IMR-90 (cell line): Measurements from ENCODE around the gene LINGO1. TPM values are rescaled to one million over a fixed set of nuclear protein-coding genes. Genes with fewer than 3 reads are reported as not detected.

Source experiments
- ATAC-seq: fragments of 200-7000 bp; cut with Tn5 transposase; 2 replicates; pipeline ENCODE4 v1.9.1; 2020; ENCODE audit warnings: low read depth, mild to moderate bottlenecking, moderate library complexity
- BruUV-seq: library from RNA; stranded (reverse); fragments of 400-500 nt; replicated peaks from 2 replicates; lab custom pipeline; 2021; lab: Mats Ljungman, UMichigan
- CTCF ChIA-PET: fragments of 300-600 bp; formaldehyde crosslinking; extraction: SDS; loops from one replicate; lab custom pipeline; 2021; ENCODE audit warnings: antibody characterized with exemption; lab: Yijun Ruan, JAX
- POLR2A ChIA-PET: fragments of 300-600 bp; sonication (Branson Sonifier 250); formaldehyde crosslinking; loops from one replicate; lab custom pipeline; 2022; ENCODE audit warnings: antibody characterized with exemption; ENCODE audit not compliant: unreplicated experiment; lab: Charles Lee
- DNase-seq: peaks from one replicate; pipeline ENCODE4 v3.0.0; 2013
- H2AFZ ChIP-seq: replicated peaks from 2 replicates; pipeline ENCODE3; 2013; ENCODE audit warnings: low read length, mild to moderate bottlenecking; ENCODE audit not compliant: poor library complexity
- H2AK5ac ChIP-seq: 2 replicates; pipeline ENCODE4 v1.6.1; 2013; ENCODE audit warnings: low read depth, low read length, inconsistent platforms
- H2AK9ac ChIP-seq: replicated peaks from 2 replicates; pipeline ENCODE3; 2013; ENCODE audit warnings: mild to moderate bottlenecking, low read depth, low read length, moderate library complexity; ENCODE audit not compliant: poor library complexity
- H2BK120ac ChIP-seq: 2 replicates; pipeline ENCODE4 v1.6.1; 2013; ENCODE audit warnings: low read depth, low read length, inconsistent platforms
- H2BK15ac ChIP-seq: 3 replicates; pipeline ENCODE4 v1.6.1; 2013; ENCODE audit warnings: low read depth, low read length, inconsistent platforms
- H2BK20ac ChIP-seq: 2 replicates; pipeline ENCODE4 v1.6.1; 2013; ENCODE audit warnings: low read depth, mild to moderate bottlenecking, inconsistent platforms, low read length, moderate library complexity
- H2BK5ac ChIP-seq: 2 replicates; pipeline ENCODE4 v1.6.1; 2013; ENCODE audit warnings: mild to moderate bottlenecking, low read depth, low read length, inconsistent platforms; ENCODE audit not compliant: poor library complexity, severe bottlenecking
- H3K14ac ChIP-seq: replicated peaks from 2 replicates; pipeline ENCODE4 v1.6.1; 2013; ENCODE audit warnings: low read depth, low read length, inconsistent platforms
- H3K18ac ChIP-seq: 2 replicates; pipeline ENCODE4 v1.6.1; 2013; ENCODE audit warnings: low read depth, low read length, control low read depth
- H3K23ac ChIP-seq: 2 replicates; pipeline ENCODE4 v1.6.1; 2013; ENCODE audit warnings: low read depth, low read length, inconsistent platforms
- H3K27ac ChIP-seq: 2 replicates; pipeline ENCODE4 v1.5.1; 2013; ENCODE audit warnings: mild to moderate bottlenecking, control low read depth, low read length; ENCODE audit not compliant: insufficient read depth
- H3K27me3 ChIP-seq: 2 replicates; pipeline ENCODE4 v1.6.1; 2013; ENCODE audit warnings: low read length; ENCODE audit not compliant: control insufficient read depth, insufficient read depth
- H3K36me3 ChIP-seq: 2 replicates; pipeline ENCODE4 v1.6.1; 2013; ENCODE audit warnings: low read length, mixed read lengths; ENCODE audit not compliant: control insufficient read depth, insufficient read depth
- H3K4ac ChIP-seq: 2 replicates; pipeline ENCODE4 v1.6.1; 2013; ENCODE audit warnings: low read depth, low read length, inconsistent platforms
- H3K4me1 ChIP-seq: 2 replicates; pipeline ENCODE4 v1.6.1; 2013; ENCODE audit warnings: low read length, mixed read lengths; ENCODE audit not compliant: control insufficient read depth, insufficient read depth
- H3K4me2 ChIP-seq: 2 replicates; pipeline ENCODE4 v1.6.1; 2013; ENCODE audit warnings: low read depth, mild to moderate bottlenecking, control low read depth, low read length, moderate library complexity
- H3K4me3 ChIP-seq: 2 replicates; pipeline ENCODE4 v1.5.1; 2013; ENCODE audit warnings: low read depth, mild to moderate bottlenecking, control low read depth, low read length, moderate library complexity; ENCODE audit not compliant: insufficient read depth
- H3K56ac ChIP-seq: 2 replicates; pipeline ENCODE4 v1.6.1; 2013; ENCODE audit warnings: low read length, inconsistent platforms; ENCODE audit not compliant: insufficient read depth; ENCODE audit errors: extremely low read depth
- H3K79me1 ChIP-seq, 2 experiments: 2 replicates each; pipeline ENCODE4 v1.6.1; 2013; ENCODE audit warnings: low read length in 2 of 2, inconsistent platforms in 1 of 2, low read depth in 1 of 2
- H3K9ac ChIP-seq: 2 replicates; pipeline ENCODE4 v1.6.1; 2013; ENCODE audit warnings: low read depth, low read length, control low read depth
- H3K9me1 ChIP-seq: 2 replicates; pipeline ENCODE4 v1.6.1; 2013; ENCODE audit warnings: low read length, inconsistent platforms; ENCODE audit not compliant: insufficient read depth
- H3K9me3 ChIP-seq: 2 replicates; pipeline ENCODE4 v1.6.1; 2013; ENCODE audit warnings: low read length; ENCODE audit not compliant: control insufficient read depth, insufficient read depth
- H4K20me1 ChIP-seq: 2 replicates; pipeline ENCODE4 v1.6.1; 2013; ENCODE audit warnings: low read length, inconsistent platforms; ENCODE audit not compliant: insufficient read depth
- H4K5ac ChIP-seq: 2 replicates; pipeline ENCODE4 v1.6.1; 2013; ENCODE audit warnings: mild to moderate bottlenecking, low read depth, low read length, control low read depth
- H4K8ac ChIP-seq, 2 experiments: 2 replicates each; pipeline ENCODE4 v1.6.1; 2013; ENCODE audit warnings: low read depth in 2 of 2, low read length in 2 of 2, control low read depth in 1 of 2, inconsistent platforms in 1 of 2
- H4K91ac ChIP-seq: 2 replicates; pipeline ENCODE4 v1.6.1; 2013; ENCODE audit warnings: low read depth, low read length, inconsistent platforms; ENCODE audit not compliant: insufficient read depth
- BHLHE40 ChIP-seq: fragments of 150-350 bp; IDR thresholded peaks from 2 replicates; pipeline ENCODE4 v1.6.1; 2016; ENCODE audit warnings: mild to moderate bottlenecking, low read depth, low read length
- CHD1 ChIP-seq: IDR thresholded peaks from 2 replicates; pipeline ENCODE4 v1.6.1; 2012; ENCODE audit warnings: low read depth, low read length, improper control_type of control experiment
- ELK1 ChIP-seq: fragments of 150-350 bp; IDR thresholded peaks from 2 replicates; pipeline ENCODE4 v1.6.1; 2016; ENCODE audit warnings: low read depth, mild to moderate bottlenecking, low read length, moderate library complexity, borderline replicate concordance
- MAFK ChIP-seq: IDR thresholded peaks from 2 replicates; pipeline ENCODE4 v1.6.1; 2012; ENCODE audit warnings: low read depth, low read length, improper control_type of control experiment
- MAZ ChIP-seq: IDR thresholded peaks from 2 replicates; pipeline ENCODE4 v1.6.1; 2012; ENCODE audit warnings: low read depth, mild to moderate bottlenecking, low read length, improper control_type of control experiment, moderate library complexity, borderline replicate concordance
- MXI1 ChIP-seq: IDR thresholded peaks from 2 replicates; pipeline ENCODE4 v1.6.1; 2012; ENCODE audit warnings: low read depth, mild to moderate bottlenecking, low read length, moderate library complexity, borderline replicate concordance
- NFE2L2 ChIP-seq: fragments of 150-350 bp; IDR thresholded peaks from 2 replicates; pipeline ENCODE4 v1.6.1; 2016; ENCODE audit warnings: low read depth, mild to moderate bottlenecking, low read length
- POLR2A ChIP-seq: IDR thresholded peaks from 2 replicates; pipeline ENCODE4 v1.6.1; 2012; ENCODE audit warnings: mild to moderate bottlenecking, low read depth, low read length
- RCOR1 ChIP-seq: IDR thresholded peaks from 2 replicates; pipeline ENCODE4 v1.6.1; 2012; ENCODE audit warnings: mild to moderate bottlenecking, low read length, improper control_type of control experiment; ENCODE audit not compliant: insufficient replicate concordance
- RFX5 ChIP-seq: IDR thresholded peaks from 2 replicates; pipeline ENCODE4 v1.8.0; 2012; ENCODE audit warnings: low read depth, mild to moderate bottlenecking, low read length, moderate library complexity
- SMC3 ChIP-seq: fragments of 150-350 bp; IDR thresholded peaks from 2 replicates; pipeline ENCODE4 v1.6.1; 2016; ENCODE audit warnings: low read depth, mild to moderate bottlenecking, antibody characterized with exemption, low read length, moderate library complexity
- WGBS, 2 experiments: methylation state at CpG; one replicate each; pipeline versions ENCODE4 v1.1.5 to v1.1.7; 2013; ENCODE audit warnings: missing lambda C conversion rate in 2 of 2; ENCODE audit not compliant: insufficient read length in 1 of 2; ENCODE audit errors: extremely low coverage in 2 of 2; 5-methylcytosine and 5-hydroxymethylcytosine counted together
- dilution Hi-C: fragments of 300-500 bp; cut with HindIII; formaldehyde crosslinking; loops from one replicate; pipeline ENCODE4 v1.14.3; 2018; ENCODE audit warnings: low sequenced_read_pairs; ENCODE audit not compliant: unreplicated experiment
- in situ Hi-C: fragments of 300-500 bp; cut with MboI; formaldehyde crosslinking; loops from 3 replicates; pipeline ENCODE4 v1.14.3; 2019; ENCODE audit warnings: low sequenced_read_pairs, inconsistent platforms, mixed read lengths
- intact Hi-C: fragments of 100-400 bp; cut with micrococcal nuclease; formaldehyde crosslinking; loops from 2 replicates; pipeline ENCODE4 v1.10.0; 2022
- polyA plus RNA-seq, 3 experiments: library from polyadenylated mRNA; depleted of rRNA; stranded (reverse); fragments of >200 nt; gene quantifications; 2 replicates each; pipeline ENCODE4 v1.2.3, GENCODE V29; 2012; ENCODE audit warnings: low replicate concordance in 1 of 3
- total RNA-seq: library from RNA; depleted of rRNA; stranded (reverse); fragments of >200 nt; gene quantifications from 2 replicates; pipeline ENCODE4 v1.2.3, GENCODE V29; 2012

Gene LINGO1
- total and polyA plus RNA-seq, 2 of the 4 experiments (the other 2 are of a cell fraction), result 0.05 TPM; not detected in 1

- H3K56ac ChIP-seq, result no peak overlapping the region
- no TSS peak for BruUV-seq
- no peaks in the 10 kb centered on the region for H3K9me3 ChIP-seq
- H4K91ac ChIP-seq, result no peak overlapping the region
- no peak for TF ChIP-seq RFX5
- no peak for TF ChIP-seq POLR2A
- TF ChIP-seq NFE2L2, result no peak
- TF ChIP-seq SMC3, result no peak
- no peak for TF ChIP-seq ELK1
- no peak for TF ChIP-seq BHLHE40
- no peak for TF ChIP-seq MAFK
- TF ChIP-seq MAZ, result no peak
- TF ChIP-seq MXI1, result no peak
- TF ChIP-seq RCOR1, result no peak
- TF ChIP-seq CHD1, result no peak
- peaks cover 46% of the 10 kb centered on the region for H3K27me3 ChIP-seq
- no peak overlapping the region for H2AK9ac ChIP-seq
- H3K36me3 ChIP-seq, result no peaks in the 10 kb centered on the region
- POLR2A ChIA-PET, result no interaction called here
- H3K23ac ChIP-seq, result no peak overlapping the region
- no peak overlapping the region for H2AK5ac ChIP-seq
- H3K14ac ChIP-seq, result no peak overlapping the region
- H3K9ac ChIP-seq, result no peak overlapping the region
- H2BK120ac ChIP-seq, result no peak overlapping the region
- H4K8ac ChIP-seq, result no peak overlapping the region
- intact Hi-C loops (no loop called here), in situ Hi-C loops (no loop called here), dilution Hi-C loops (no loop called here)
- no peak overlapping the region for H3K4me2 ChIP-seq
- H3K27ac ChIP-seq, result no peak overlapping the region
- no peak for DNase-seq
- no peak overlapping the region for H3K4ac ChIP-seq
- CTCF ChIA-PET, result no interaction called here
- H3K4me1 ChIP-seq, result peaks cover under 1% of the 10 kb centered on the region; the same call in 1 of the 2 replicates
- no peak overlapping the region for H2BK20ac ChIP-seq
- no peak overlapping the region for H2BK15ac ChIP-seq
- H3K9me1 ChIP-seq, result no peaks in the 10 kb centered on the region
- no peak for ATAC-seq
- H2AFZ ChIP-seq, result no peak overlapping the region
- no peak overlapping the region for H2BK5ac ChIP-seq
- no peaks in the 10 kb centered on the region for H3K79me1 ChIP-seq
- H3K4me3 ChIP-seq, result no peak overlapping the region
- H4K5ac ChIP-seq, result no peak overlapping the region
- WGBS, 2 experiments, result no CpG with 5 or more reads among the region's 6 CpGs
- no peaks in the 10 kb centered on the region for H4K20me1 ChIP-seq
- H3K18ac ChIP-seq, result no peak overlapping the region
Observed at GRCh38 chr15:77574521-77575202, 58.0 kb downstream of the LINGO1 start.
